Liver (tissue), 9 donors: Measurements from ENCODE around the gene LMTK2. TPM values are rescaled to one million over a fixed set of nuclear protein-coding genes. Genes with fewer than 3 reads are reported as not detected.

ENCODE experiments used
- DNase-seq: peaks from one replicate; pipeline ENCODE4 v3.0.0-alpha.2; 2017; ENCODE audit warnings: low spot score
- H3K27ac ChIP-seq, 2 donors: one replicate each; pipeline ENCODE4 v1.7.0; 2013; ENCODE audit warnings: inconsistent platforms in 2 of 2, low read length in 2 of 2, control low read depth in 1 of 2, low read depth in 1 of 2, mild to moderate bottlenecking in 1 of 2
- H3K27me3 ChIP-seq, 4 donors: one replicate each; pipeline versions ENCODE4 v1.6.1 to v1.7.0; 2013; ENCODE audit warnings: low read length in 3 of 4, inconsistent platforms in 1 of 4, mild to moderate bottlenecking in 1 of 4, moderate library complexity in 1 of 4; ENCODE audit not compliant: control insufficient read depth in 4 of 4, insufficient read depth in 4 of 4
- H3K36me3 ChIP-seq, 4 donors: one replicate each; pipeline versions ENCODE4 v1.6.1 to v1.7.0; 2013; ENCODE audit warnings: low read length in 3 of 4, mild to moderate bottlenecking in 3 of 4, low read depth in 1 of 4, moderate library complexity in 1 of 4; ENCODE audit not compliant: control insufficient read depth in 4 of 4, insufficient read depth in 3 of 4
- H3K4me1 ChIP-seq, 4 donors: one replicate each; pipeline versions ENCODE4 v1.6.1 to v1.7.0; 2013; ENCODE audit warnings: low read length in 3 of 4, mild to moderate bottlenecking in 3 of 4, moderate library complexity in 1 of 4; ENCODE audit not compliant: control insufficient read depth in 4 of 4, insufficient read depth in 4 of 4
- H3K4me3 ChIP-seq, 3 donors: one replicate each; pipeline versions ENCODE4 v1.6.1 to v1.7.0; 2013; ENCODE audit warnings: low read length in 3 of 3, control low read depth in 1 of 3, low read depth in 1 of 3, mild to moderate bottlenecking in 1 of 3
- H3K9ac ChIP-seq, 2 donors: one replicate each; pipeline ENCODE4 v1.7.0; 2013; ENCODE audit warnings: low read length in 2 of 2, mild to moderate bottlenecking in 2 of 2, moderate library complexity in 2 of 2, control low read depth in 1 of 2, low read depth in 1 of 2
- H3K9me3 ChIP-seq, 4 donors: one replicate each; pipeline versions ENCODE4 v1.6.1 to v1.7.0; 2013; ENCODE audit warnings: low read length in 3 of 4; ENCODE audit not compliant: control insufficient read depth in 4 of 4
- ATF3 ChIP-seq: IDR thresholded peaks from 2 replicates; pipeline ENCODE4 v1.6.1; 2016; ENCODE audit warnings: antibody characterized with exemption
- CTCF ChIP-seq: fragments of 150-350 bp; IDR thresholded peaks from 2 replicates; pipeline ENCODE4 v1.5.1; 2017; ENCODE audit warnings: improper control_type of control experiment, low read depth, low read length; ENCODE audit not compliant: missing input control
- EGR1 ChIP-seq, 2 donors: IDR thresholded peaks; 2 replicates each; pipeline ENCODE4 v1.6.1; 2016 to 2018; ENCODE audit warnings: antibody characterized with exemption in 2 of 2, low read depth in 2 of 2
- FOXA1 ChIP-seq: IDR thresholded peaks from 2 replicates; pipeline ENCODE4 v1.6.1; 2016; ENCODE audit warnings: antibody characterized with exemption
- FOXA2 ChIP-seq: IDR thresholded peaks from 2 replicates; pipeline ENCODE4 v1.6.1; 2016; ENCODE audit warnings: antibody characterized with exemption
- GABPA ChIP-seq, 2 donors: IDR thresholded peaks in 1 of 2; conservative IDR thresholded peaks in 1 of 2; 2 replicates each; pipeline ENCODE4 v1.6.1; 2016; ENCODE audit warnings: antibody characterized with exemption in 2 of 2, mild to moderate bottlenecking in 1 of 2, moderate library complexity in 1 of 2
- HNF4A ChIP-seq, 2 donors: conservative IDR thresholded peaks; 2 replicates each; pipeline ENCODE4 v1.6.1; 2016; ENCODE audit warnings: antibody characterized with exemption in 2 of 2, mild to moderate bottlenecking in 2 of 2
- HNF4G ChIP-seq: IDR thresholded peaks from 2 replicates; pipeline ENCODE4 v1.6.1; 2016; ENCODE audit warnings: antibody characterized with exemption
- JUND ChIP-seq, 2 donors: IDR thresholded peaks; 2 replicates each; pipeline ENCODE4 v1.6.1; 2016; ENCODE audit warnings: antibody characterized with exemption in 2 of 2
- MAX ChIP-seq: IDR thresholded peaks from 2 replicates; pipeline ENCODE4 v1.6.1; 2016; ENCODE audit warnings: antibody characterized with exemption
- NR2F2 ChIP-seq: IDR thresholded peaks from 2 replicates; pipeline ENCODE4 v1.6.1; 2016; ENCODE audit warnings: antibody characterized with exemption
- RAD21 ChIP-seq, 2 donors: IDR thresholded peaks; 2 replicates each; pipeline ENCODE4 v1.6.1; 2016; ENCODE audit warnings: antibody characterized with exemption in 2 of 2, mild to moderate bottlenecking in 2 of 2
- REST ChIP-seq: IDR thresholded peaks from 2 replicates; pipeline ENCODE4 v1.6.1; 2016; ENCODE audit warnings: antibody characterized with exemption, mild to moderate bottlenecking
- RXRA ChIP-seq, 2 donors: IDR thresholded peaks; 2 replicates each; pipeline ENCODE4 v1.6.1; 2017 to 2018; ENCODE audit warnings: antibody characterized with exemption in 2 of 2, mild to moderate bottlenecking in 1 of 2
- SP1 ChIP-seq: IDR thresholded peaks from 2 replicates; pipeline ENCODE4 v1.6.1; 2018; ENCODE audit warnings: antibody characterized with exemption, mild to moderate bottlenecking
- TAF1 ChIP-seq: conservative IDR thresholded peaks from 2 replicates; pipeline ENCODE4 v1.6.1; 2016; ENCODE audit warnings: antibody characterized with exemption, mild to moderate bottlenecking
- YY1 ChIP-seq: IDR thresholded peaks from 2 replicates; pipeline ENCODE4 v1.6.1; 2016; ENCODE audit warnings: antibody characterized with exemption, mild to moderate bottlenecking
- ZBTB33 ChIP-seq: IDR thresholded peaks from 2 replicates; pipeline ENCODE4 v1.6.1; 2016; ENCODE audit warnings: antibody characterized with exemption
- WGBS: extraction: QIAGEN DNeasy Blood & Tissue Kit; methylation state at CpG from one replicate; pipeline ENCODE4 v1.1.7; 2013; 5-methylcytosine and 5-hydroxymethylcytosine counted together
- polyA plus RNA-seq, 2 donors: library from polyadenylated mRNA; stranded (reverse) in 1 of 2; unstranded in 1 of 2; fragments of 200-250 nt in 1 of 2; fragments of >200 nt in 1 of 2; fragmentation: Nextera tagmentation in 1 of 2; extraction: Ambion mirVana in 1 of 2; gene quantifications; one replicate each; pipeline versions ENCODE4 v1.2.1 to v1.2.3, GENCODE V29; 2013 to 2015
- total RNA-seq, 2 donors: library from RNA; depleted of rRNA; stranded (reverse); fragments of >200 nt; gene quantifications; one replicate each; pipeline ENCODE4 v1.2.3, GENCODE V29; 2014
- donor health status: healthy.
- donor health status: healthy.
- donor health status: healthy.
- donor health status: healthy.
- donor health status: healthy.

Gene LMTK2
- total and polyA plus RNA-seq, 4 donors: 3.1 to 14.3 (median 9.0) TPM

- Histone ChIP-seq H3K36me3 (no peaks in the 10 kb centered on the region), H3K27ac (no peak overlapping the region), H3K9ac (no peak overlapping the region), H3K9me3 (no peaks in the 10 kb centered on the region), H3K27me3 (peaks cover 0 to 4% (median 0%) of the 10 kb centered on the region in 4 donors), H3K4me3 (no peak overlapping the region), H3K4me1 (no peaks in the 10 kb centered on the region)
- WGBS: 91% methylated on average over 2 of the region's 2 CpGs
- no peak for DNase-seq
- TF ChIP-seq SP1 (no peak), TAF1 (no peak), YY1 (no peak), ATF3 (no peak), NR2F2 (no peak), GABPA (IDR thresholded peaks at IDR 0.05 in 1 of 2, conservative IDR thresholded peaks at IDR 0.05 in 1 of 2) (no peak), HNF4A (conservative IDR thresholded peaks at IDR 0.05) (no peak), RXRA (IDR thresholded peaks at IDR 0.05) (no peak), CTCF (no peak), FOXA1 (no peak), MAX (no peak), FOXA2 (no peak), RAD21 (IDR thresholded peaks at IDR 0.05) (no peak), EGR1 (IDR thresholded peaks at IDR 0.05; ENCODE audit: low read depth in 2 of 2) (no peak), HNF4G (no peak), ZBTB33 (no peak), JUND (IDR thresholded peaks at IDR 0.05) (no peak), REST (no peak)
Measured at GRCh38 chr7:98057157-98057556, 49.5 kb upstream of the LMTK2 start.
